ENCODE results near the gene KCNH4.

GRCh38 chr17:42118126-42118510, 62.8 kb downstream of the KCNH4 start:
- TF ChIP-seq CTCF (IDR thresholded peaks at IDR 0.05) (no peak), POLR2A (IDR thresholded peaks at IDR 0.05) (no peak)

All from Peyer's patch (tissue), 4 donors.